Tibial nerve (tissue), 4 donors: Measurements from ENCODE around the gene MAGED2.

Experiments used
- CTCF ChIP-seq, 5 experiments: fragments of 200-600 bp in 3 of 5; fragments of 450-650 bp in 2 of 5; sonication (generic) in 3 of 5; IDR thresholded peaks; one replicate each; pipeline ENCODE4 v1.5.1; 2016 to 2019; ENCODE audit warnings: antibody characterized with exemption in 5 of 5, mild to moderate bottlenecking in 3 of 5, moderate library complexity in 2 of 5
- EP300 ChIP-seq, 2 donors: sonication (generic); formaldehyde crosslinking; IDR thresholded peaks; one replicate each; pipeline ENCODE4 v1.6.1; 2017; ENCODE audit warnings: antibody characterized with exemption in 2 of 2, mild to moderate bottlenecking in 1 of 2
- POLR2A ChIP-seq, 2 donors: fragments of 450-650 bp; IDR thresholded peaks; one replicate each; pipeline ENCODE4 v1.6.1; 2017; ENCODE audit warnings: antibody characterized with exemption in 2 of 2, mild to moderate bottlenecking in 2 of 2, moderate library complexity in 2 of 2

- TF ChIP-seq CTCF (IDR thresholded peaks at IDR 0.05) (no peak), POLR2A (IDR thresholded peaks at IDR 0.05) (no peak), EP300 (IDR thresholded peaks at IDR 0.05) (no peak)
Measured at GRCh38 chrX:54824722-54825121, 17.2 kb downstream of the MAGED2 start.
